Left lobe of liver (tissue), 2 donors: Measurements from ENCODE around the gene PIH1D1. TPM values are rescaled to one million over a fixed set of nuclear protein-coding genes. Genes with fewer than 3 reads are reported as not detected.
"Not testable (repeated sequence)": the region's sequence is repeated elsewhere in the genome, so short reads cannot be mapped to it uniquely, and the experiment has no call there.

ENCODE experiments used
- ATAC-seq: fragments of 200-7000 bp; cut with Tn5 transposase; one replicate; pipeline ENCODE4 v1.9.1; 2020; ENCODE audit warnings: mild to moderate bottlenecking, moderate library complexity
- DNase-seq: peaks from one replicate; pipeline ENCODE4 v3.0.0-alpha.2; 2020; ENCODE audit warnings: low spot score
- total RNA-seq: library from RNA; stranded (reverse); gene quantifications from one replicate; pipeline ENCODE4 v1.2.1, GENCODE V29; 2021
- donor health status: DM: no; HTN: no; CAD: no; lungs with moderate emphysema.
- donor health status: DM: no; HTN: yes; CAD: no.

PIH1D1 gene
- total RNA-seq, 1 donor from 2014 or later, result 48.8 TPM

DNA sequence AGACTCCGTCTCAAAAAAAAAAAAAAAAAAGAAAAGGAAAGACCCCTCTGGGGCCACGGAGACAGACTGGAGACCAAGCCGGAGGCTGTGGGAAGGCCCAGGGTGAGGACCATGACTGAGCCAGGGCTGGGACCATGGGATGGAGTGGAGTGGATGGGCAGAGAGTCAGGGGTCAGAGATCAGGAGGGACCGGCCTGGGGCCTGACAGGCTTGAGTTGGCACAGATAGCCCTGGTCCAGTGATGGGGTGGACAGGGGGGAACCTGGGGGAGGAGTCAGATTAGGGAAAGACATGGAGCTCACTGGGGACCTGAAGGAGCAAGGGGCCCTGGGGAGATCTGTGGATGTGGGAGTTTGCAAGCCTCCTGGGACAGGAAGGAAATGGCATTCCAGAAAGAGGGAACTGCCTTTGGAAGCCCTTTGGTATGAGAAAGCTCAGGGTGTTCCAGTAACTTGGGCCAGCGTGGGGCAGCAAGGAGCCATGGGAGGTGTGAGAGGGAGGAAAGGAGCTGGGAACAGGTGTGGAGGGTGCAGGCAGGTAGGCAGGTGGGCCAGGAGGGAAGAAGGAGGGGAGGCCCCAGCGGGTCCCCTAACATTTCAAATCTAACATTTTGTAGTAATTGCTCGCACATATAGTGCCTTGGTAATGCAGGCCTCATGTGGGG lies 29.5 kb upstream of the PIH1D1 start:
- ATAC-seq (no peak), DNase-seq (no peak)

DNA sequence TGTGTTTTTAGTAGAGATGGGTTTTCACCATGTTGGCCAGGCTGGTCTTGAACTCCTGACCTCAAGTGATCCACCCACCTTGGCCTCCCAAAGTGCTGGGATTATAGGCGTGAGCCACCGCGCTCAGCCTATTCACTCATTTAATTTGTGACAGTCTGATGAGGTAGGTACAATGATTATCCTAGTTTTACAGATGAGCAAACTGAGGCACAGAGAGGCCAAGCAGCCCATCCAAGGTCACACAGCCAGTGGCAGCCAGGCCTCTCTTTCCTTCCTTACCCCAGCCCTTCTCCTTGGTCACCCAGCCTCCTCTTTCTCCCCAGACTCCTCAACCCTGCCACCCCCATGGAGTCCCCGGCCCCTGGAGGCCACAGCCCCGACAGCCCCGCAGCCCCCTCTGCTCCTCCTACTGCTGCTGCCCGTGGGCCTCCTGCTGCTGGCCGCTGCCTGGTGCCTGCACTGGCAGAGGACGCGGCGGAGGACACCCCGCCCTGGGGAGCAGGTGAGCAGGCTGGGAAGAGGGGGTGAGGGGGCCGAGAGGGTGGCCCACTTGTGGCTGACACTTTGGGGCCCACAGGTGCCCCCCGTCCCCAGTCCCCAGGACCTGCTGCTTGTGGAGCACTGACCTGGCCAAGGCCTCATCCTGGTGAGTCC lies 28.5 kb upstream of the PIH1D1 start:
- ATAC-seq, result no peak
- no peak for DNase-seq

DNA sequence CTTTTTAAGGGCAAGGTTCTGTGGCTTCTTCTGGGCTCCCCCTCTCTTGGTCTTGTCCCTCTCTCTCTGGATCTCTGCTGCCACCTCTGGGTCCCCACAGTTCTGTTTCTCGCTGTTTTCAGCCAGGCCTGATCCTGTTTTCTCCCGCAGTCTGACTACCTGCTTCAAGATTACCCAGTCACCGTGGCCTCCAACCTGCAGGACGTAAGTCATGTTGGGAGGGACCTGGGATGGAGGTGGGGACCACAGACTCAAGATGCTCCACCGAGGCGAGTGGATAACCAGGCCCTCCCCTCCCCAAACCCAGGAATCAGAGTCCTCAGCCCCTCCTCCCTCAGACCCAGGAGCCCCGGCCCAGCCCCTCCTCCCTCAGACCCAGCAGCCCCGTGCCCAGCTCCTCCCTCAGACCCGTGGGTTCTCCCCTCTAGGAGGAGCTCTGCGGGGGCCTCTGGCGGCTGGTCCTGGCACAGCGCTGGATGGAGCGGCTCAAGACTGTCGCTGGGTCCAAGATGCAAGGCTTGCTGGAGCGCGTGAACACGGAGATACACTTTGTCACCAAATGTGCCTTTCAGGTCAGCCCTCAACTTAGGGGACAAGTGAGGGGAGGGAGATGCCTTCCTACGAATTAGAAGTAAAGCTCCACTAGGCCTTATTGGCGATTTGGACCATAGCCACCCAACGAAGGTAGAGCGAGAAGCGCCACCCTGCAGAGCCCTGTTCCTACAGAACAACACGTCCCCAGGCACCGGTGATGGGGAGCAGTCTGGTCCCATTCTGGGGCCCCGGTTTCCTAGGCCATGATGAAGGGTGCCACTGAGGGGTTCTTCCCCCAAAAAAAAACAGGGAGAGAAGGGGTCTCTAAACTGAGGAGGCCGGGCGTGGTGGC lies 24.6 kb upstream of the PIH1D1 start:
- ATAC-seq, result no peak

DNA sequence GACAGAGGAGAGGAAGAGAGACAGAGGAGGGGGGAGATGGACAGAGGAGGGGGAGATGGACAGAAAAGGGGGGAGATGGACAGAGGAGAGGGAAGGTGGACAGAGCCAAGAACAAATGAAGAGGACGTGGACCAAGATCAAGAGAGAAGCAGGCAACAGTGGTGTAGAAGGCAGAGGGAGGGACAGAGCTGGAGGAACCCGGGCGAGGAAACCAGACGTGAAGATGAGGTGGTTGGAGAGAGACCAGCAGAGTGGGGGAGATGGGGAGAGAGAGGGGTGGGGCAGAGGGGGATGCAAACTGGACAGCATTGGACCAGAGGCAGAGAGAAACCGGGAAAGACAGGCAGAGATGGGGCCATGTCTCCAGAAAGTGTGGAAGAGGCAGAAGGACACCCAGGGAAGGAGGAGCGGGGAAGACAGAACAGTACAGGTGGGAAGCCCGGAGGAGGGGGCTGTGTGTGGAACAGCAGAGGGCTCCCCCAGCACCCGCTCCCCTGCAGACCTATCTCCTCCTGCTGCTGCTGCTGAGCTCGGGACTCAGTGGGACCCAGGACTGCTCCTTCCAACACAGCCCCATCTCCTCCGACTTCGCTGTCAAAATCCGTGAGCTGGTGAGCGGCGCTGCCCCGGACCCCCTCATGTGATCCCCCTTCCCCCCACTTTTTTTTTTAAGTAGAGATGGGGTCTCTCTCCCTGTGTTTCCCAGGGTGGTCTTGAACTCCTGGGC lies 23.7 kb upstream of the PIH1D1 start:
- DNase-seq (no peak), ATAC-seq (no peak)

More for the DNA sequence above, 24.6 kb upstream of the PIH1D1 start:
- DNase-seq, result no peak

DNA sequence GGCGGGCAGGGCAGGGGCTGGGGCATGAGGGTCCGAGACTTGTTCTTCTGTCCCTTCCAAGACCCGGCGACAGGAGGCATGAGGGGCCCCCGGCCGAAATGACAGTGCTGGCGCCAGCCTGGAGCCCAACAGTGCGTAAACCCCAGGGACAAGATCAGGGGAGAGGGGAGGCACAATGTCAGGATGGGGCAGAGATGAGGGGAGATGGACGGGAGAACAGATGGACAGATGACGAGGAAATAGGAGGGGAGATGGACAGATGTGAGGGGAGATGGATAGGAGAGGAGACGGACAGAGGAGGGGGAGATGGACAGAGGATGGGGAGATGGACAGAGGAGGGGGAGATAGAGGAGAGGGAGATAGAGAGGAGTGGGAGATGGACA lies 22.9 kb upstream of the PIH1D1 start:
- ATAC-seq, result no peak
- no peak for DNase-seq

DNA sequence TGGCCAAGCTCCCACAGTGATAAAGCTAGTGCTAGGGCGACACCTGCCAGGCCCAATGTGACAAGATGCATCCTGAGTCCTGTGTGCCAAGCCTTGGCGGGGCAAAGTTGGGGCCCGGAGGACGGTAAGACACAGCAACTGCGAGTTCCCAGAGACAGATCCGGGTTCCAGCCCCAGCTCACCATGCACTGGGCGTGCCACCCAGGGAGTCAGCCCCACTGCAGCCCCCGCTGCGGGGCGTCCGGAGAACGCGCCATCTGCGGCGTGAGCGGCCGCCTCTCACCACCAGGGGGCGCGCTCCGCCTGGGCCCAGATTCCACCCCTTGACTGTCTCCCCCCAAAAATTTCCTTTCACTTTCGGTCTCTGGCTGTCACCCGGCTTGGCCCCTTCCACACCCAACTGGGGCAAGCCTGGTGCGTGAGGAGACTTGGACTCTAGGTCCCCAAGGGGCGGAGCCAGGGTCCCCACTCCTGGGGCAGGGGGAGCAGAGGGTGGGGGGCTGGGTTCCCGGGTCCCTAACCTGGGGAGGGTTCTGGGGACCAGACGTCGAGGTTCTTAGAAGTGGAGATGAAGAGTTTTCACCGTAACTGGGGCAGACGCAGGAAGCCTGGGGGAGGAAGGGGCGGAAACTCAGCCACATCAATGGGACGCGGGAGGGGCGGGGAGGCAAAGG lies 22.4 kb upstream of the PIH1D1 start, which contains the start of gene FLT3LG:
Gene FLT3LG (plus strand): TSS at position 348 of the 674 bp plus-strand sequence. CDS start 425 bp downstream, outside the sequence.
- ATAC-seq (peak; percentile 92), DNase-seq (peak; percentile 75)

DNA sequence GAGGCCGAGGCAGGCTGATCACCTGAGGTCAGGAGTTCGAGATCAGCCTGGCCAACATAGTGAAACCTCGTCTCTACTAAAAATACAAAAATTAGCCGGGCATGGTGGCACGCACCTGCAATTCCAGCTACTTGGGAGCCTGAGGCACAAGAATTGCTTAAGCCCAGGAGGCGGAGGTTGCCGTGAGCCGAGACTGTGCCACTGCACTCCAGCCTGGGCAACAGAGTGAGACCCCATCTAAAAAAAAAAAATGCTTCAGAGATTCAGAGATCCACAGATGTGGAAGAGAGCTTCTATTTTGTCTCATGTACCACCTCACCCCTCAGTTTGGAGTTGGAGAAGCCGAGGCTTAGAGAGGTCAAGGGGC lies 21.9 kb upstream of the PIH1D1 start:
- DNase-seq, ATAC-seq: not testable (repeated sequence)

DNA sequence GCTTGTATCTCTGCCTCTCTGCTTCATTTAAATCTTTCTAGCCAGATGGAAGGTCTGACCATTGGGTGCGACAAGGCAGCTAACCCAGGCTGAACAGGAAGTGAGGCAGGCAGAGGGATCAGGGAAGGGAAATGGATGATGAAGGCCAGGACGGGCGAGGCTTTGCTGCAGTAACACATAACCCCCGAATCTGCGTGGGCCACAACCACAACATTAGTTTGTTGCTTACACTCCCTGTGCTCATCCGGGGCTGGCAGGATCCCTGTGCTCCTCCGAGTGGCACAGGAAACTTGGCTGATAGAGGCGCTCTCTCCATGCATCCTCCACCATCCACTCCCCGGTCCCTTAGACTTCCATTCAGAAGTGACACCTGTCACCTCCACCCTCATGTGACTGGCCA lies 21.3 kb upstream of the PIH1D1 start:
- ATAC-seq (no peak), DNase-seq (no peak)

DNA sequence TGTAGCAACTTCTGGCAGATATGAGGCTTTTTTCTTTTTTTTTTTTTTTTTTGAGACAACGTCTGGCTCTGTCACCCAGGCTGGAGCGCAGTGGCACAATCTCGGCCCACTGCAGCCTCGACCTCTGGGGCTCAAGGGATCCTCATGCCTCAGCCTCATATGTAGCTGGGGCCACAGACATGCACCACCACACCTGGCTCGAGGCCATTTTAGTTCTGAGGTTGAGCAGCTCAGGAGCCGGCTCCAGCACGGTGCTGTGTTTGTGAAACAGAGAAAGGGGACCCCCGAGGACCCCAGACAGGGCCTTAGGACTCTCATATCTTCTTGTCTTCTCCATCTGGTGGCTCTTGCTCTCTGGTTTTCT lies 19.0 kb upstream of the PIH1D1 start:
- no peak for ATAC-seq
- DNase-seq, result no peak

DNA sequence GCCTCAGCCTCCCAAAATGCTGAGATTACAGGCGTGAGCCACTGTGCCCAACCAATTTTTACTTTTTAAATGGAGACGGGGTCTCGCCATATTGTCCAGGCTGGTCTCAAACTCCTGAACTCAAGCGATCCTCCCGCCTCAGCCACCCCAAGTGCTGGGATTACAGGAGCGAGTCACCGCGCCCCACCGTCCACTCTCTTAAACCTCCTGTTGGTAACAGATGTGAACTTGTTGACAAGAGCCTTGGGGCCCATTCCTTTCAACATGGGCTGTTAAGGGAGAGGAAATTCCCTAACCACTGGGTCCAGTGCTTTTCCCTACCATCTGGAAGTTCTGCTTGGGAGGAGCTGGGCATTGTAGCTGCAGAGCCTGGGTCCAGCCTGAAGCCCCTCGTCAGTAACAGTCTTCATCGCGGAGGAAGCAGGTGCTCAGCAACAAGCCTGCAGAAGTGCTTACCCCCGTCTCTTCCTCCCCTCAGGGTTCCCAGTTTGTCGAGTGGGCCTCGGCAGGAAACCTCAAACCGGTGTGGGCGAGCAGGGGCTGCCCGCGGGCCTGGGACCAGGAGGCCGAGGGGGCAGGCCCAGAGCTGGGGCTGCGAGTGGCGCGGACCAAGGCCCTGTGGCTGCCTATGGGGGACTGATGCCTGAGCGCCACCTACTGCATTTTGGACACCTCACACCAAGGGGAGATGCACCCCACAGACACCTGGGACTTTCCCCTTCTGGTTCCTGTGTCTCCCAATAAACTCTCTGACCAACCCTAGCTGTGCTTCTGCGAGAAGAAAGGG lies 18.4 kb upstream of the PIH1D1 start:
- DNase-seq (no peak), ATAC-seq (no peak)

DNA sequence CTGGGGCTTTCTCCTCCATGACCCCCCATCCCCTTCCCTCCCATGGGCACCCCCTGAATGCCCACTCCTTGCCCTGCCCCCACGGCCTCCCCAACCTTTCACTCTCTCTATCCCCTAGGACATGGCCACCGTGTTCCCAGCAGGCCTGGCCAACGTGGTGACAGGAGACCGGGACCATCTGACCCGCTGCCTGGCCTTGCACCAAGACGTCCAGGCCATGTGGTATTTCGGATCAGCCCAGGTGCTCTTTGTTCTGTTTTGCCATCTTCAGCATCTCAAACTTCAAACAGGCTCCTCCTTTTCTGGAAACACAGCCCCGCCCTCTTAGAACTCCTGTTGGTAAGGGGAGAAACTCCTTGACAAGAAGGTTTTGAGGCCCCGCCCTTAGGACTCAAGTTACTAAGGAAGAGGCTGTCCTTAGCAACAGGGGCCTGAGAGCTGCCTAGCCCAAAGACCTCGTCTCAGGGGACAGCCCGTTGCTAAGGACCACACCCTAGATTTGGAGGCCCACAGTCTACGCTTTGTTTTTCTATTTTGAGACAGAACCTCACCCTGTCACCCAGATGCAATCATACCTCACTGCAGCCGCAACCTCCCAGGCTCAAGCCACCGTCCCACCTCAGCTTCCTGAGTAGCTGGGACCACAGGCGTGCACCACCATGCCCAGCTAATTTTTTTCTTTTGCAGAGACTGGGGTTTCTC lies 17.3 kb upstream of the PIH1D1 start:
- no peak for ATAC-seq
- DNase-seq, result no peak

DNA sequence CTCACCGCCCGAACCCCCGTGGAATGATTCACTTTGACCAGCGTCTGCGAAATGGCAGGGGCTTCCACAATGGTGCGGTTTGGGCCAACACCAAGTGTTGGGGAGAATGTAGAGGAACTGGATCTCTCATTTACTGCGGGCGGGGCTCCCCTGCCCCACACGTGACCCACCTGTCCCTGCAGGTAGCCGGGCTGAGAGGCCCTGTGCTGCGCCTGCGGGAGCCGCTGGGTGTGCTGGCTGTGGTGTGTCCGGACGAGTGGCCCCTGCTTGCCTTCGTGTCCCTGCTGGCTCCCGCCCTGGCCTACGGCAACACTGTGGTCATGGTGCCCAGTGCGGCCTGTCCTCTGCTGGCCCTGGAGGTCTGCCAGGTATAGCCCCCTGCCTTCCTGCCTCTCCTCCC lies 16.6 kb upstream of the PIH1D1 start:
- ATAC-seq, result no peak

DNA sequence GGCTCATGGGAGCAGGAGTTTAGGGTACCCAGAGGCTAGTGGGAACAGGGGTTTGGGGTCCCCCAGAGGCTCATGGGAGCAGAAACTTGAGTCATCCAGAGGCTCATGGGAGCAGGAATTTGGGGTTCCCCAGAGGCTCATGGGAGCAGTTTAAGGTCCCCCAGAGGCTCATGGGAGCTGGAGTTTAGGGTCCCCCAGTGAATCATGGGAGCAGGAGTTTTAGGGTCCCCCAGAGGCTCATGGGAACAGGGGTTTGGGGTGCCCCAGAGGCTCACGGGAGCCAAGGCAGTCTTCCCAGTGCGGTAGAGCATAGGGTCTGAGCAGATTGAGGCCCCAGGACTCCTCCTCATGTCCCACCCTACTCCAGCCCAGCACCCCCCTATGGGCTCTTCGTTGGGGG lies 13.8 kb upstream of the PIH1D1 start:
- ATAC-seq (no peak), DNase-seq (no peak)

More for the DNA sequence above, 16.6 kb upstream of the PIH1D1 start:
- DNase-seq, result no peak

DNA sequence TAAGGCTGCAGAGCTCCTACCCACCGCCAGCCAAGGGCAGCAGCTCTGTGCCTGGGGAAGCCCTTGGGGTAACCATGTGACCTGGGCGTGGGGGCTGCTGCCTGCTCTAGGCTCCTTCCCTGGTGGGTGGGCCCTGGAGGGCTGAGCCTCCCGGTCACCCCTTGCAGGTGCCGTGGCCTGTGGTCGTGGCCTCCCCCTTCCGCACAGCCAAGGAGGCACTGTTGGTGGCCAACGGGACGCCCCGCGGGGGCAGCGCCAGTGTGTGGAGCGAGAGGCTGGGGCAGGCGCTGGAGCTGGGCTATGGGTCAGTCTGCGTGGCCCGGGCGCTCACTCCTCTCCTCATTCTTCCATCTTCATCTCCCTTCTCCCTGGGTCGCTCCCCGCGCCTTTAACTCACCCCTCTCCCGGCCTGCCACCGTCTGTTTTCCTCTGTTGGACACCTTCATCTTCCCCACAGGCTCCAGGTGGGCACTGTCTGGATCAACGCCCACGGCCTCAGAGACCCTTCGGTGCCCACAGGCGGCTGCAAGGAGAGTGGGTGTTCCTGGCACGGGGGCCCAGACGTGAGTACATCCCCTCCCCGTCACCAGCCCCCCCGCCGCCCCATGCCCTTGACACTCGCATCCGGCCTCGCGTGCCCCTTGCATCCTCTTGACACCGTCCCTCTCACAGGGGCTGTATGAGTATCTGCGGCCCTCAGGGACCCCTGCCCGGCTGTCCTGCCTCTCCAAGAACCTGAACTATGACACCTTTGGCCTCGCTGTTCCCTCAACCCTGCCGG lies 12.5 kb upstream of the PIH1D1 start:
- ATAC-seq (no peak), DNase-seq (no peak)

DNA sequence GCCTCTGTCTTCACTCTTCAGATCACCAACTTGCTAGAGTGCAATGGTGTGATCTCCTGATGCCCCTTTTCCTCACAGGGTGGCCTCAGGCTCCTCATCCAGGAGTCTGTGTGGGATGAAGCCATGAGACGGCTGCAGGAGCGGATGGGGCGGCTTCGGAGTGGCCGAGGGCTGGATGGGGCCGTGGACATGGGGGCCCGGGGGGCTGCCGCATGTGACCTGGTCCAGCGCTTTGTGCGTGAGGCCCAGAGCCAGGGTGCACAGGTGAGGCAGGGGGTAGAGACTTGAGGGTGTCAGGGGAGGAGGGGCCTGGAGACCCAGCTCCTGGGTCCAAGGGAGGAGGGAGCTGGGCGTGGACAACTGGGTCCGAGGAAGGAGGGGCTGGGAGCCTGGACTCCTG lies 10.9 kb upstream of the PIH1D1 start:
- DNase-seq (no peak), ATAC-seq (no peak)

DNA sequence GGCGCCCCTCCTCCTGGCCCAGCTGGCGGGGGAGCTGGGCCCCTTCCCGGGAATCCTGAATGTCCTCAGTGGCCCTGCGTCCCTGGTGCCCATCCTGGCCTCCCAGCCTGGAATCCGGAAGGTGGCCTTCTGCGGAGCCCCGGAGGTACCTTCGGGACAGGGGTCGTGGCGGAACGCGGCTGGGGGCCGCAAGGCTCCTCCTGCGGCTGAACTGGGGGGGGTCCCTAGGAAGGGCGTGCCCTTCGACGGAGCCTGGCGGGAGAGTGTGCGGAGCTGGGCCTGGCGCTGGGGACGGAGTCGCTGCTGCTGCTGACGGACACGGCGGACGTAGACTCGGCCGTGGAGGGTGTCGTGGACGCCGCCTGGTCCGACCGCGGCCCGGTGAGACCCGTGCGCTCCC lies 10.0 kb upstream of the PIH1D1 start:
- ATAC-seq (no peak), DNase-seq (no peak)

DNA sequence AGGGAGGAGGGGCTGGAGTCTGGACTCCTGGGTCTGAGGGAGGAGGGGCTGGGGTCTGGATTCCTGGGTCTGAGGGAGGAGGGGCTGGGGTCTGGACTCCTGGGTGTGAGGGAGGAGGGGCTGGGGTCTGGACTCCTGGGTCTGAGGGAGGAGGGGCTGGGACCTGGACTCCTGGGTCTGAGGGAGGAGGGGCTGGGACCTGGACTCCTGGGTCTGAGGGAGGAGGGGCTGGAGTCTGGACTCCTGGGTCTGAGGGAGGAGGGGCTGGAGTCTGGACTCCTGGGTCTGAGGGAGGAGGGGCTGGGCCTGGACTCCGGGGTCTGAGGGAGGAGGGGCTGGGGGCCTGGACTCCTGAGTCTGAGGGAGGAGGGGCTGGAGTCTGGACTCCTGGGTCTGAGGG lies 9.5 kb upstream of the PIH1D1 start:
- not testable (repeated sequence) for DNase-seq, ATAC-seq

DNA sequence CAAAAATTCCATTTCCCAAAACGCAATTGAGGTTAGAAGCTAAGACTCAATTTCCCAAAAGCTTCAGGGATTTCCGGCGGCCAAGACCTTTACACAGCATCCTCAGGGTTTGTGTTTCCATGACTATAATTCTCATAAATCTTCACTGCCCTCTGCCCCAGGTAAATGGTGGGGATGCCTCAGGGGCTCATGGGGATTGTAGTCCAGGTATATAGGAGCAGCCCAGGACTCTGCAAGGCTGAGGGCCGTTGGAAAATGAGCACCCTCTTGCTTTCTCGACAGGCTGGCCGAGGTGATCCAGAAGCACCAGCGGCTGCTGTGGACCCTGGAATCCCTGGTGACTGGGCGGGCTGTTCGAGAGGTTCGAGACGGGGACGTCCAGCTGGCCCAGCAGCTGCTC lies 7.8 kb upstream of the PIH1D1 start:
- DNase-seq (no peak), ATAC-seq (no peak)

DNA sequence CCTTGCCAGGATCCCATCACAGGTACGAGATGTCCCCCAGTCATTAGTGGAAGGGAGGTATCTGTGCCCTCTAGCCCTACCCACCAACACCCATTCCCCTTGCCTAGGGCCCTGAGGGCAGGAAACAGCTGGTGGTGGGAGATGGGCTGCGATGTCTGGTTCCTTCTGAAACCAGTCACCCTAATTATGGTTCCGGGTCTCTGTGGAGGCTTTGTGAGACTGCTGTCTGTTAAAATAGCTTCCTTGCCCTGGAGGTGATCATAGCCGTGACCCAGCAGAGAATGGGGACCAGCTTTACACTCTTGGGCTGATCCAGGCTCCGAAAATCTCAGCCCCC lies 6.9 kb upstream of the PIH1D1 start:
- ATAC-seq (no peak), DNase-seq (no peak)
